ENCODE data around the gene CACNA2D2. TPM values are rescaled to one million over a fixed set of nuclear protein-coding genes. Genes with fewer than 3 reads are reported as not detected.

The CACNA2D2 gene
- total and polyA plus RNA-seq, 2 of the 8 experiments (the other 6 are each of a cell fraction or from before 2014, with no cell fraction given): 14.1 to 25.0 TPM

GRCh38 chr3:50327943-50328691, 175.3 kb downstream of the CACNA2D2 start, which contains the start of gene TUSC2 (continued):
- no peak for TF ChIP-seq CHD7 (IDR thresholded peaks at IDR 0.05; ENCODE audit: insufficient replicate concordance, low read length)
- peak; percentile 78 for TF ChIP-seq TBP (IDR thresholded peaks at IDR 0.05; ENCODE audit: low read depth, low read length)
- 0 out of 2 replicates have a peak, but pooled peaks have one; percentile 19 for TF ChIP-seq SP1 (IDR thresholded peaks at IDR 0.05; ENCODE audit: low read depth, low read length)
- peak; percentile 88 for TF ChIP-seq KDM4A (IDR thresholded peaks at IDR 0.05; ENCODE audit: low read depth, low read length, severe bottlenecking)
- no peak for TF ChIP-seq BACH1 (IDR thresholded peaks at IDR 0.05; ENCODE audit: low read length)
- TF ChIP-seq HDAC6 (IDR thresholded peaks at IDR 0.05; ENCODE audit: low read depth, low read length): no peak
- TF ChIP-seq EGR1 (IDR thresholded peaks at IDR 0.05; ENCODE audit: borderline replicate concordance, low read depth, low read length): no peak
- TF ChIP-seq, protein P1, sequence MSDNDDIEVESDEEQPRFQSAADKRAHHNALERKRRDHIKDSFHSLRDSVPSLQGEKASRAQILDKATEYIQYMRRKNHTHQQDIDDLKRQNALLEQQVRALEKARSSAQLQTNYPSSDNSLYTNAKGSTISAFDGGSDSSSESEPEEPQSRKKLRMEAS (IDR thresholded peaks at IDR 0.05): no peak; the same call in 1 of the 2 replicates
- TF ChIP-seq CHD2 (IDR thresholded peaks at IDR 0.05; ENCODE audit: low read length): peak; percentile 65

Data from H1 (cell line).